ENCODE results near the gene CA7. TPM values are rescaled to one million over a fixed set of nuclear protein-coding genes. Genes with fewer than 3 reads are reported as not detected.

Gene CA7
- total and polyA plus RNA-seq, 10 donors: not detected

DNA sequence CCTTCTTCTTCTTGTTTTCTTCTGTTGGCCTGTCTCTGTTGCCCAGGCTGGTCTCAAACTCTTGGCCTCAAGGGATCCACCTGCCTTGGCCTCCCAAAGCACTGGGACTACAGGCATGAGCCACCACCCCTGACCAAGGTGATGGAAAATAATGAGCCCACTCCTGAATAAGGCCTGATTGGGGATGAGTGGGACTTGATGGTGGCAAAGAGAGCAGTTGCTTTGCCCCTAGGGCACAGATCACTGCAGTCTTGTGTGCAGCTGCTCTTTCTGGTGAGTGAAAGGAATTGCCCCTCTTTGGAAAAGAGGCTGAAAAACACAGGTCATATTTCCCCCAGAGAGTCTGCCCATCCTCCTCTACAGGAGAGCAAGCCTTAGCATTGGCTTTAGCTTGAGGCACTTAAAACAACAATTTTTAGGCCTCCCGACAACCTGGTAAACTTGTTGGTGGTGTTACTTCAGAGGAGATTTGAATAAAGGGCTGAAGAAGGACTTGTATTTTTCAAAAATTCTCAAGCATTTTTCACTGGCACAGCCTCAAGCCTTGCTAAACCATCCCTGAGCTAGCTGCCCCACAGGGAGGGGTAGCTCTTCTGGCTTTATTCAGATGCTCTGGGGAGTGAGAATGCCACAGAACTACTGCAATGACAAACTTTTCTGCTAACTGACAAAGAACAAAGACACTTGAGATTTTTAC lies 30.0 kb downstream of the CA7 start:
- DNase-seq: no peak
- no peaks in the 10 kb centered on the region for H3K36me3 ChIP-seq
- WGBS, 5 donors: 67 to 88% (median 73%) methylated on average over 1 of the region's 1 CpG
- peaks cover 6 to 44% (median 25%) of the 10 kb centered on the region in 6 donors for H3K4me1 ChIP-seq
- intact Hi-C loops (cut with DNase I; ENCODE audit: low total_unique reads): no loop called here
- no peak for TF ChIP-seq POLR2A (IDR thresholded peaks at IDR 0.05)
- TF ChIP-seq, protein P1, sequence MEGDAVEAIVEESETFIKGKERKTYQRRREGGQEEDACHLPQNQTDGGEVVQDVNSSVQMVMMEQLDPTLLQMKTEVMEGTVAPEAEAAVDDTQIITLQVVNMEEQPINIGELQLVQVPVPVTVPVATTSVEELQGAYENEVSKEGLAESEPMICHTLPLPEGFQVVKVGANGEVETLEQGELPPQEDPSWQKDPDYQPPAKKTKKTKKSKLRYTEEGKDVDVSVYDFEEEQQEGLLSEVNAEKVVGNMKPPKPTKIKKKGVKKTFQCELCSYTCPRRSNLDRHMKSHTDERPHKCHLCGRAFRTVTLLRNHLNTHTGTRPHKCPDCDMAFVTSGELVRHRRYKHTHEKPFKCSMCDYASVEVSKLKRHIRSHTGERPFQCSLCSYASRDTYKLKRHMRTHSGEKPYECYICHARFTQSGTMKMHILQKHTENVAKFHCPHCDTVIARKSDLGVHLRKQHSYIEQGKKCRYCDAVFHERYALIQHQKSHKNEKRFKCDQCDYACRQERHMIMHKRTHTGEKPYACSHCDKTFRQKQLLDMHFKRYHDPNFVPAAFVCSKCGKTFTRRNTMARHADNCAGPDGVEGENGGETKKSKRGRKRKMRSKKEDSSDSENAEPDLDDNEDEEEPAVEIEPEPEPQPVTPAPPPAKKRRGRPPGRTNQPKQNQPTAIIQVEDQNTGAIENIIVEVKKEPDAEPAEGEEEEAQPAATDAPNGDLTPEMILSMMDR (IDR thresholded peaks at IDR 0.05 in 8 of 11, conservative IDR thresholded peaks at IDR 0.05 in 3 of 11): peak in 1 of 11 experiments; percentile 23
- H3K27me3 ChIP-seq (replicated peaks in 1 of 7): no peaks in the 10 kb centered on the region
- no peak overlapping the region for H3K4me3 ChIP-seq
- peak overlapping the region in 6 of 8 donors; percentile 33 to 85 (median 70) for H3K27ac ChIP-seq
- no peaks in the 10 kb centered on the region for H3K9me3 ChIP-seq

DNA sequence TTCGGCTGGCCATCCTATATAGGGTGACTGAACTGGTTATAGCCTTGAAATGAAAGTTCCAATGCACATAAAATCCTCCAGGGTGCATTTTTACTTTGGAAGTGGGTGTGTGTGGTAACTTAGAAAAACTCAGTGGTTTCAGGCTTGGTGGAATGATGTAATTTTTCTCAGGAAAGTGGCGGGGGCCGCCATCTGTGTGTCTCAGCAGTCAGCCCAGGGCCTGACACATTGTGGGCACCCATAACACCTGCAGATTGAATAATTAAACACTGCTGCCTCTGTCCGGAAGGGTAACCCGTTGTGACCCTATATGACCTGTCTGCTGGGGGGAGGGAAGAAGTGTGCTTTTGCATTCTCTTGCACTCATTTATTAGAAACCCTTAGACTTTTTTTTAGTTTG lies 33.9 kb downstream of the CA7 start:
- WGBS, 5 donors: 26 to 37% (median 32%) methylated on average over 5 of the region's 5 CpGs
- Histone ChIP-seq H3K4me1 (peaks cover 3 to 60% (median 36%) of the 10 kb centered on the region in 6 donors), H3K27ac (no peak overlapping the region), H3K4me3 (no peak overlapping the region), H3K27me3 (replicated peaks in 1 of 7) (no peaks in the 10 kb centered on the region), H3K36me3 (no peaks in the 10 kb centered on the region), H3K9me3 (no peaks in the 10 kb centered on the region)
- TF ChIP-seq, protein P1 (IDR thresholded peaks at IDR 0.05 in 8 of 11, conservative IDR thresholded peaks at IDR 0.05 in 3 of 11): no peak
- TF ChIP-seq POLR2AphosphoS5 (IDR thresholded peaks at IDR 0.05): no peak
- TF ChIP-seq POLR2A (IDR thresholded peaks at IDR 0.05): no peak
- DNase-seq: no peak
- intact Hi-C loops (cut with DNase I; ENCODE audit: low total_unique reads): no loop called here

- 0 to 1% (median 0%) methylated on average over 41 to 58 of the region's 58 CpGs for WGBS, 5 donors
- H3K27me3 ChIP-seq (replicated peaks in 1 of 7): no peaks in the 10 kb centered on the region
- intact Hi-C loops (cut with DNase I; ENCODE audit: low total_unique reads): no loop called here
- peaks cover 3 to 43% (median 26%) of the 10 kb centered on the region in 6 donors for H3K4me1 ChIP-seq
- TF ChIP-seq, protein P1 (IDR thresholded peaks at IDR 0.05 in 8 of 11, conservative IDR thresholded peaks at IDR 0.05 in 3 of 11): peak in 2 of 11 experiments; percentile 13 to 27
- TF ChIP-seq POLR2AphosphoS5 (IDR thresholded peaks at IDR 0.05) (peak; percentile 84 to 88 (median 88)), POLR2A (IDR thresholded peaks at IDR 0.05) (no peak)
- DNase-seq: peak; percentile 96
- no peaks in the 10 kb centered on the region for H3K9me3 ChIP-seq
- peak within 1 kb of the TSS in 6 of 8 donors; percentile 16 to 84 (median 72) for H3K27ac ChIP-seq
- H3K36me3 ChIP-seq: peaks cover 0 to 16% (median 14%) of the 10 kb centered on the region in 6 donors
- peak within 1 kb of the TSS; percentile 76 to 99 (median 90) for H3K4me3 ChIP-seq
Measured at GRCh38 chr16:66880288-66881013, 36.2 kb downstream of the CA7 start, which contains the start of gene PDP2. Gene PDP2, plus strand, starts transcription at chr16:66880515. Its CDS starts 3,770 bp downstream, at chr16:66884285.

GRCh38 chr16:66881014-66881417 lies 36.8 kb downstream of the CA7 start:
- WGBS, 5 donors: 2 to 4% (median 3%) methylated on average over 12 to 23 of the region's 23 CpGs
- DNase-seq: no peak
- H3K27ac ChIP-seq: peak overlapping the region in 4 of 8 donors; percentile 54 to 84 (median 79)

More at GRCh38 chr16:66881014-66881417, 36.8 kb downstream of the CA7 start:
- H3K4me1 ChIP-seq: peaks cover 3 to 43% (median 26%) of the 10 kb centered on the region in 6 donors
- H3K4me3 ChIP-seq: peak overlapping the region; percentile 76 to 99 (median 90)
- peaks cover 0 to 21% (median 18%) of the 10 kb centered on the region in 6 donors for H3K36me3 ChIP-seq
- intact Hi-C loops (cut with DNase I; ENCODE audit: low total_unique reads): no loop called here
- no peaks in the 10 kb centered on the region for H3K27me3 ChIP-seq (replicated peaks in 1 of 7)
- TF ChIP-seq POLR2AphosphoS5 (IDR thresholded peaks at IDR 0.05) (no peak), POLR2A (IDR thresholded peaks at IDR 0.05) (no peak)
- TF ChIP-seq, protein P1 (IDR thresholded peaks at IDR 0.05 in 8 of 11, conservative IDR thresholded peaks at IDR 0.05 in 3 of 11): no peak
- no peaks in the 10 kb centered on the region for H3K9me3 ChIP-seq
